NCI-H1105 treated with DMSO at 0.1 percent for 48 hours (cell line): ENCODE measurements around the gene TNFRSF13B.

Experiments used
- DNase-seq: peaks from one replicate; lab custom pipeline; 2025; lab: John Stamatoyannopoulos, UW

TNFRSF13B gene

DNA sequence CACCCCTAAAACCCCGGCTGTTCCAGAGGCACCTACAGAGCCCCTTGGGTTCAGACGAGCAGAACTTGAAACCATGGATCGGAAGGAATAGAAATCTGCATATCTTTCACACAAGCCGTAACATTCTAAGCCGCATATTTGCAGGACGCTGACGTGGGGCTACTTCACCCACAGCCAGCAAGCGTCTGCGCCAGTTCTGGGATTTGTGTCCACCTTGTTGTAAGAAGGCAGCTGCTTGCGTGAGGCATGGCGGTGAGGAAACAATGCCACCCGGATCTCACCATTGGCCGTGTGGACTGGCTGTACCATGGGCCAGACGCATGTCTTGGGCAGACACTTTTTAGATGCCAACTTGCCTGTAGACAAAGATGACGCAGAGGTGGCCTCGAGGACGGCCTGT, 34.5 kb downstream of the TNFRSF13B start:
- no peak for DNase-seq

DNA sequence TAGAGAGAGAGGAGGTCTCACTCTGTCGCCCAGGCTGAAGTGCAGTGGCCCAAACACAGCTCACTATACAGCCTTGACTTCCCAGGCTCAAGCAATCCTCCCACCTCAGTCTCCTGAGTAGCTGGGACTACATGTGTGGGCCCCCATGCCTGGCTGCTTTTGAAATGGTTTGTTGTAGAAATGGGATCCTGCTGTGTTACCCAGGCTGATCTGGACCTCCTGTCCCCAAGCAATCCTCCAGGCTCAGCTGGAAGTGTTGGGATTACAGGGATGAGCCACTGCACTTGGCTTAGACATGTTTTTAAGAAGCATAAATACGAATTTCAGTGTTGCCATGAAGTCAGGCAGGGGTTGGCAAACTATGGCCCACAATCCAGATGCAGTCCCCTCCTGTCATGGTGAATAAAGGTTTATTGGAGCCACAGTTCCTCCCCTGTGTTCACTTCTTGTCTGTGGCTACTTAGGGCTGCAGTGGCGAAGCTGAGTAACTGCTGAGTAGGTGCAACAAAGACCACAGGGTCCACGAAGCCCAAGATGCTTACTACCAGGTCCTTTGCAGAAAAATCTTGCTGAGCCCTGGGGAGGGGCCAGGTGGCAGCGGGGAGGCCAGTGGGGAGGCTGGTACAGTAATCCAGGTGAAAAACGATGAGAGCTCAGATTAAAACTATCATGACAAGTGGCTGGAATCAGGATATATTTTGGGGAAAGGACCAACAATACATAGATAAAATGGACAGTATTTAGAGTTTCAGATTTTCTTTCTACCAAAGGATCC, 35.2 kb downstream of the TNFRSF13B start:
- DNase-seq = no peak

DNA sequence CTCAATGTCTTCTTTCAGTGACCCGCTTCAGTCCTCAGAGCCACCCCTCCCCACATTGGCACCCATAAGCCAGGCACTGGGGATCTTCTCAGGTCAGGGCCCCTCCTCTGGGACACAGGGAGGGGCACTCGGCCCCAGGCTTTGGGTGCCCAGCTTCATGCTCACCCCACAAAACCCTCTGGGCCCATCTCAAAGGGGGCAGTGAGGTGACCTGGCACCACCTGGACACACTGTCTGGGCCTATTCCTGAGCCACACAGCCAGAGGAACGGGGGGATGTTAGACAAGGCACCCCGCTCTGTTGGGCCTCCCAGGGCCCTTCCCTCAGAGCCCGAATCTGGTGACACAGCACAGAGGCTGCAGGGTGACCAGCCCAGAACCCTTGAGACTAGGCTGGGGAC, 36.1 kb downstream of the TNFRSF13B start:
- DNase-seq = no peak

DNA sequence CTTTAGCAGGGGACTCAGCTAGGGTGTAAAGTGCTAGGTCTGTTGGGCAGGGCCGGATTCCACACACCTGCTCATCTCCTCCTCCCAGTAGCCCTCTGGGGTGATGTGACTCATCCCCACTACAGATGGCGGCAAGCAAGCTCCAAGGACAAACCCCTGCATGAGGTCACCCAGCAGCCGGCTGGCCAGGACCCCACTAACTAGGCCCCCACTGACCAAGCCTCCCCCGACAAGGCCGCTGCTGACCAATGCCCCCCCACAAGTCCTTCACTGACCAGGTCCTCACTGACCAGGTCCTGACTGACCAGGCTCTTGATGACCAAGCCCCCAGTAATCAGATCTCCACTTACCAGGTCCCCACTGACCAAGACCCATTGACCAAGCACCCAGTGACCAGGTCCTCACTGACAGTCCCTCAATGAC, 36.7 kb downstream of the TNFRSF13B start:
- no peak for DNase-seq

- no peak for DNase-seq
These were observed 37.1 kb downstream of the TNFRSF13B start for GRCh38 chr17:16934836-16935235.

GRCh38 chr17:16934133-16934795, 37.7 kb downstream of the TNFRSF13B start:
- DNase-seq = no peak

GRCh38 chr17:16933317-16934132, 38.4 kb downstream of the TNFRSF13B start:
- DNase-seq = no peak

- DNase-seq = no peak
These were observed 39.3 kb downstream of the TNFRSF13B start for GRCh38 chr17:16932611-16933010.

DNA sequence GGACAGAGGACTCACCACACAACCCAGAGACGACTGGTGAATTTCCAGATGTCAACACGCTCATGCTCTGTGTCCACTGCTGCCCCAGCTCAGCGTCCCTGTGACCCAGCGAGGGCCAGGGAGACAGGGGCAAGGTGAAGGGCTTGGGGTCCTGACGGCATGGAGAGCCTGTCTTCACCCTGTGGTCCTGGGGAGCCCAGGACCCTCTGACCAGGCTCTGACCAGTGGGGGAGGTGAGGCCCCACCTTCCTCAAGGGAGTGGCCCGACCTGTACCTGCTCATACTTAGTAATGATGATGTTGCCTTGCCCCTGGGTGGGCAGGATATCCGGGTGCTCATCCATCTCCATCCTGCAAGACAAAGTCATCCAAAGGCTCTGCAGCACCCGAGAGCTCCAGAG, 39.8 kb downstream of the TNFRSF13B start:
- no peak for DNase-seq

- no peak for DNase-seq
These were observed 40.4 kb downstream of the TNFRSF13B start for GRCh38 chr17:16931318-16932060.

- no peak for DNase-seq
These were observed 41.2 kb downstream of the TNFRSF13B start for GRCh38 chr17:16930571-16931317.

GRCh38 chr17:16929757-16930520, 42.0 kb downstream of the TNFRSF13B start:
- no peak for DNase-seq

DNA sequence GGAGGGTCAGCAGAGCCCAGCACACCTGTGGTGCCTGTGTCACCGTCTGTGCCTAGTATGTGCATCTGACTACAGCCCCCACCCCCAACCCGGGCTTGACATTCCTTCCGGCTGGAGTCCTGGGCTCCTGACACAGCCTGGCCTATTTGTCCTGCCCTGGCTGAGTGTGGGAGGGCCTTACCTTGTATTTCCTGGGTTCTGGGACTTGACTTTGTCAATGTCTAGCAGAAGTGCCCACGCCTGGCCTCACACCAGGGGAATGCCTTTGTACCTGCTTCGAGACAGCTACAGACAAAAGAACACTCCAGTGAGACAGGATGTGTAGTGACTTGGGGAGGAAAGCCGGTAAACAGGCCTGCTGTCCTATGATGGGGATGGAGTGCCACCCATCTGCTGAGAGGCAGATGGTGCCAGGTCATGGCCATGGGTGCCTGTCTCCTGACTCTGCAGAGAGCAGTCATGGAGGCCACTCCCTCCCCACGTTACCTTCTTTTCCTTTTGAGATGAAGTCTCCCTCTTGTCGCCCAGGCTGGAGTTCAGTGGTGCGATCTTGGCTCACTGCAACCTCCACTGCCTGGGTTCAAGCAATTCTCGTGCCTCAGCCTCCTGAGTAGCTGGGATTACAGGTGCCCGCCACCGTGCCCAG, 42.8 kb downstream of the TNFRSF13B start:
- DNase-seq = no peak

GRCh38 chr17:16928406-16929034, 43.4 kb downstream of the TNFRSF13B start:
- no peak for DNase-seq

DNA sequence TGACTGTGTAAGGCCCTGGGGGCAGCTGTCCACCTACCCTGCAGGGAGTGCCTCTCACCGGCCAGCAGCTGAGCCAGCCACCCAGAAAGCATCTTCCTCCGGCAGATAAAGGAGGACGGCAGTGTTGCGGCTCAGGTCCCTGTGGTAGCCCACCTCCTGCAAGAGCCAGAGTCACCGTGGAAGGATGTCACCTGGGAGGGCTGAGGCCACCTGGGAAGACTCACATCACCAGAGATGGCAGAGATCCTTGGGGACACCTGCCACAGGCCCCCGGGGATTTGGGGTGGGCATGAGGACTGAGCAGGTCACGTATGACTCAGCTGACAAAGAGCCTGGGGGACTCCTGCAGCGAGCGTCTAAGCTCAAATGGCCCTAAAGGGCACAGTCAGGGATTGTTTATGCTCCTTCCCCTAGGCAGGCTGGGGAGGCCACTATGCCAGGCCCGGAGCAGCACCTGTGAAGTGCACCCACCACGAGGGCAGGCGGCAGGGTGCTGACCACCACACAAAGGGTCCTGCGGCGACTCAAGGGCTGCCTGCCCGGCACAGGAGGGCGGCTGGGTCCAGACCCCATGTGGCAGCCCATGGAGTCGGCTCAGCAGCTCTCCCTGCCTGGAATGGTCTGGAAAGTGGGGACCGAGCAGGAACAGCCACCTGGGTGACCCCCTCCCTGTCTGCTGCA, 44.1 kb downstream of the TNFRSF13B start:
- DNase-seq = no peak

- DNase-seq = no peak
These were observed 45.1 kb downstream of the TNFRSF13B start for GRCh38 chr17:16926571-16927451.

DNA sequence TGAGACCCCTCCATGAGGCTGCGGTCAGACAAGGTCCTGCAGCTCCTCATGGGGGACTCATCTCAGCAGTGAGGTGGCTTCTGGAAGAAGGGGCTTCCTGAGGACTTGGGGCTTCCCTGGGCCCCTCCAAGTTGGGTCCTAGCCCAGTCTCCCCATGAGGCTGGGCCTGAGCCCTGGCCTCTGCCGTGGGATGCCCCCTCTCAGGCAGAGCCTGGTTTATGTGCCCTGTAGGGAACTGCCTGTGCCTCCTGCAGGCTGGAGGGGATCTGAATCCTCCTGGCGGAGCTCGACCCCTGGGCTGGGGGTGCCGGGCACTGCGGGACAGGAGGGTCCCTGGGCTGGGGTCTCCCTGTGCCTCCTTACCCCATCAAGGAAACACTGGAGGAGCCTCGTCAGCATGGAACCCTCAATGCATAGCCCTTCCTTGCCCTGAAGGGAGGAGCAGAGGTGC, 45.8 kb downstream of the TNFRSF13B start:
- DNase-seq = no peak
